Panc1 (cell line): ENCODE results near the gene MDFI.

Experiments used
- CTCF ChIP-seq: fragments of 450-650 bp; IDR thresholded peaks from 2 replicates; pipeline ENCODE4 v1.5.1; 2017; ENCODE audit warnings: mild to moderate bottlenecking
- POLR2AphosphoS5 ChIP-seq: IDR thresholded peaks from 2 replicates; pipeline ENCODE4 v1.6.1; 2012; ENCODE audit warnings: mild to moderate bottlenecking, low read depth, low read length, moderate library complexity

DNA sequence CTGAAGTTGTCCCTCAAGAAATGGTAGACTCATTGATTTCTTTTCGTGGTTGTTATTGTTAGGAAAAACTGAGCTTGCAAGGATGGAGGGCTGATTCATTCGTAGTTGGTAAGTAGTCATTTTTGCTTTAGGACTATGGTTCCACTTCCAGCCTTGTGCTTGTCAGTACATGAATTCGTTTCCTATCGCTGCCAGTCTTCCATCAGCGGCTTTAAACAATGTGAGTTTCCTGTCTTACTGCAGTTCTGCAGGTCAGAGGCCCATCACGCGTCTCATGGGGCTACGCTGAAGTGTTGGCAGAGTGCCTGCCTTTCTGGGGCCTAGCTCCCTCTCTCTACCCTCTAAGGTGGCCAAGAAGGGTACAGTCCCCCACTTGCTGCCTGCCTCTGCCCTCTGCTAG is 11.4 kb upstream of the MDFI start:
- TF ChIP-seq CTCF (no peak), POLR2AphosphoS5 (no peak)
